Small intestine (tissue), 7 donors: Measurements from ENCODE around the gene ASPSCR1. TPM values are rescaled to one million over a fixed set of nuclear protein-coding genes. Genes with fewer than 3 reads are reported as not detected.

ENCODE experiments used
- DNase-seq, 2 donors: peaks; one replicate each; pipeline versions ENCODE4 v3.0.0 to v3.0.0-alpha.2; 2013
- FAIRE-seq: peaks from 2 replicates; lab custom pipeline; 2012; peaks lifted over from hg19 to GRCh38; lab: Jason Lieb, UNC
- H3K27ac ChIP-seq, 3 donors: one replicate each; pipeline ENCODE4 v1.5.1; 2013; ENCODE audit warnings: low read length in 2 of 3, mild to moderate bottlenecking in 2 of 3, control low read depth in 1 of 3, inconsistent platforms in 1 of 3, low read depth in 1 of 3, moderate library complexity in 1 of 3
- H3K27me3 ChIP-seq, 3 donors: one replicate each; pipeline ENCODE4 v1.6.1; 2013; ENCODE audit warnings: low read length in 3 of 3, inconsistent platforms in 1 of 3; ENCODE audit not compliant: control insufficient read depth in 3 of 3, insufficient read depth in 3 of 3
- H3K36me3 ChIP-seq, 3 donors: one replicate each; pipeline ENCODE4 v1.6.1; 2013; ENCODE audit warnings: low read length in 3 of 3, inconsistent platforms in 1 of 3, low read depth in 1 of 3, mild to moderate bottlenecking in 1 of 3, moderate library complexity in 1 of 3; ENCODE audit not compliant: control insufficient read depth in 3 of 3, insufficient read depth in 2 of 3
- H3K4me1 ChIP-seq, 3 donors: one replicate each; pipeline ENCODE4 v1.6.1; 2013; ENCODE audit warnings: low read length in 2 of 3, inconsistent platforms in 1 of 3, low read depth in 1 of 3, mild to moderate bottlenecking in 1 of 3, moderate library complexity in 1 of 3; ENCODE audit not compliant: control insufficient read depth in 3 of 3, insufficient read depth in 2 of 3
- H3K4me3 ChIP-seq, 3 donors: one replicate each; pipeline ENCODE4 v1.5.1; 2013; ENCODE audit warnings: low read length in 3 of 3, control low read depth in 1 of 3, inconsistent platforms in 1 of 3, low read depth in 1 of 3, mild to moderate bottlenecking in 1 of 3, moderate library complexity in 1 of 3
- H3K9me3 ChIP-seq, 2 donors: one replicate each; pipeline ENCODE4 v1.6.1; 2013; ENCODE audit warnings: low read depth in 1 of 2, low read length in 1 of 2; ENCODE audit not compliant: control insufficient read depth in 2 of 2, insufficient read depth in 1 of 2
- WGBS, 3 donors: extraction: QIAGEN DNeasy Blood & Tissue Kit; methylation state at CpG; one replicate each; pipeline ENCODE4 v1.1.7; 2013; 5-methylcytosine and 5-hydroxymethylcytosine counted together
- polyA plus RNA-seq, 4 donors: library from polyadenylated mRNA; stranded (reverse) in 3 of 4; unstranded in 1 of 4; fragments of 200-250 nt in 3 of 4; fragments of 120-200 nt in 1 of 4; gene quantifications; one replicate each; pipeline versions ENCODE4 v1.2.1 to v1.2.3, GENCODE V29; 2013
- donor health status: healthy with polysubstance abuse.
- donor health status: control.
- donor health status: control.
- donor health status: Bipolar disorder and iron deficiency.
- donor health status: healthy.

ASPSCR1 gene
- polyA plus RNA-seq, 4 donors: 23.5 to 96.7 (median 47.5) TPM

DNA sequence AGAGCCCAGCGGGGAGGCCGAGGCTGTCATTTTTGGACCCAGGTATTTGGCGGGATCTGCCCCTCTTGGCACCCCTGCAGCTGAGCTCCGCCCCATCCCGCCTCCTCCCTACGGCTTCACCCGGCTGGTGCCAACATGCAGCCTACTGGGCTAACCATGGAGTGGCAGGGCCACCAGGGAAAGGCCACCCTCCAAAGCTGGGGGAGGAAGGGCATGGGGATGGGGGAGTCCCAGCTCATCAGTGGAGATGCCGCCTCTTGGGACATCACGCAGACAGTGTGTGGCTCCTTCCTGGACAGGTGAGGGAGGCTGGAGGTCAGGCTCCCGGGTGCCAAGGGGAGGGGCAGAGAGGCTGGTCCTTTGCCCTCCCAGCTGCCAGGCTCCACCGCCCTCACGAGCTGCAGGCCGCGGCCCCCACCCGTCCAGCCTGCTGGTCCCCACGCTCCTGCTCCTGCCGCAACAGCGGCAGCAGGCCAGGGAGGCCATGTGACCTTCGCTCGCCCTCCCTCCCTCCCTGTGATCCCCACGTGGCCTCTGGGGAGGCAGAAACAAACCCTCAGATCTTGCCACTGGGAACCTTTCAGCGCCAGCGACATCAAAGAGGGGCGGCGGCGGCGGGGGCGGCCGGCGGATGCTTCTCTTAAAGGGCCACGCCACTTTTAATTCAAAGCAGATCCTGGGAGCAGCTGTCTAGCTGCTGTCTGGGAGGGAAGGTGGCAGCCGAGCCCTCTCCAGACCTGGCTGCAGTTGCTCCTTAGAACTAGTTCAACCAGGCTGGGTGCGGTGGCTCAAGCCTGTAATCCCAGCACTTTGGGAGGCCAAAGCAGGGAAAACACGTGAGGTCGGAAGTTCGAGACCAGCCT is 9.7 kb upstream of the ASPSCR1 start:
- peak overlapping the region in 2 of 3 donors; percentile 9 to 10 for H3K4me3 ChIP-seq
- no peaks in the 10 kb centered on the region for H3K36me3 ChIP-seq
- peaks cover 0 to 41% (median 6%) of the 10 kb centered on the region in 3 donors for H3K27me3 ChIP-seq
- DNase-seq: peak; percentile 80 to 92
- peaks cover 0 to 3% of the 10 kb centered on the region in 2 donors for H3K9me3 ChIP-seq
- H3K4me1 ChIP-seq: peaks cover 0 to 18% (median 0%) of the 10 kb centered on the region in 3 donors
- peak overlapping the region in 2 of 3 donors; percentile 13 to 52 for H3K27ac ChIP-seq
- WGBS, 3 donors: 5 to 11% (median 10%) methylated on average over 32 to 36 of the region's 36 CpGs
- no peak for FAIRE-seq

DNA sequence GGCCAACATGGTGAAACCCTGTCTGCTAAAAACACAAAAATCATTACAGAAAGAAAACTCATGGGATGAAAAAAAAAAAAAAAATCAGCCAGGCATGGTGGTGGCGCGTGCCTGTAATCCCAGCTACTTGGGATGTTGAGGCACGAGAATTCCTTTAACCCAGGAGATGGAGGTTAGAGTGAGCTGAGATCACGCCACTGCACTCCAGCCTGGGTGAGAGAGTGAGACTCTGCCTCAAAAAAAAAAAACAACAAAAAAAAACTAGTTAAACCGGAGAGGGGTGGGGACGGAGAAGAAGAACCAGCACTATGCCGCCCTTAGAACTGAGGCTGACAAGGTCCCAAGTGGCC is 9.1 kb upstream of the ASPSCR1 start:
- Histone ChIP-seq H3K4me1 (peaks cover 0 to 18% (median 0%) of the 10 kb centered on the region in 3 donors), H3K9me3 (peaks cover 0 to 7% of the 10 kb centered on the region in 2 donors), H3K27me3 (peaks cover 0 to 34% (median 2%) of the 10 kb centered on the region in 3 donors), H3K27ac (no peak overlapping the region), H3K4me3 (peak overlapping the region in 1 of 3 donors; percentile 10), H3K36me3 (no peaks in the 10 kb centered on the region)
- FAIRE-seq (no peak), DNase-seq (no peak)
- 39 to 60% (median 52%) methylated on average over 7 of the region's 7 CpGs for WGBS, 3 donors

- Histone ChIP-seq H3K36me3 (no peaks in the 10 kb centered on the region), H3K27ac (no peak overlapping the region), H3K9me3 (peaks cover 0 to 15% of the 10 kb centered on the region in 2 donors), H3K4me1 (peaks cover 0 to 18% (median 0%) of the 10 kb centered on the region in 3 donors), H3K4me3 (no peak overlapping the region), H3K27me3 (peaks cover 0 to 27% (median under 1%) of the 10 kb centered on the region in 3 donors)
- DNase-seq: no peak
- 57 to 77% (median 60%) methylated on average over 11 to 12 of the region's 12 CpGs for WGBS, 3 donors
- FAIRE-seq: no peak
Measured at GRCh38 chr17:81968850-81969812, 8.3 kb upstream of the ASPSCR1 start.

- H3K36me3 ChIP-seq: no peaks in the 10 kb centered on the region
- DNase-seq (no peak), FAIRE-seq (no peak)
- no peaks in the 10 kb centered on the region for H3K27me3 ChIP-seq
- H3K4me1 ChIP-seq: peaks cover 0 to 7% (median 0%) of the 10 kb centered on the region in 3 donors
- no peak overlapping the region for H3K4me3 ChIP-seq
- H3K27ac ChIP-seq: no peak overlapping the region
- peaks cover 0 to 15% of the 10 kb centered on the region in 2 donors for H3K9me3 ChIP-seq
Measured at GRCh38 chr17:81973432-81973831, 4.0 kb upstream of the ASPSCR1 start.

- Histone ChIP-seq H3K9me3 (peaks cover 0 to 15% of the 10 kb centered on the region in 2 donors), H3K27me3 (no peaks in the 10 kb centered on the region), H3K27ac (peak overlapping the region; percentile 63 to 98 (median 73)), H3K36me3 (peaks cover 0 to 22% (median 0%) of the 10 kb centered on the region in 3 donors), H3K4me1 (peaks cover 0 to 20% (median 3%) of the 10 kb centered on the region in 3 donors), H3K4me3 (peak overlapping the region; percentile 64 to 93 (median 90))
- no peak for FAIRE-seq
- peak; percentile 39 to 63 for DNase-seq
- 20 to 26% (median 25%) methylated on average over 30 of the region's 30 CpGs for WGBS, 3 donors
Measured at GRCh38 chr17:81976332-81977210, 858 bp upstream of the ASPSCR1 start.

GRCh38 chr17:81978524-81979298 is 1.3 kb downstream of the ASPSCR1 start:
- H3K27ac ChIP-seq: peak overlapping the region in 1 of 3 donors; percentile 2
- WGBS, 3 donors: 26 to 72% (median 43%) methylated on average over 27 of the region's 27 CpGs
- H3K27me3 ChIP-seq: no peaks in the 10 kb centered on the region
- peak; percentile 85 to 88 for DNase-seq
- peaks cover 0 to 4% of the 10 kb centered on the region in 2 donors for H3K9me3 ChIP-seq
- H3K4me1 ChIP-seq: peaks cover 0 to 20% (median 3%) of the 10 kb centered on the region in 3 donors
- FAIRE-seq: no peak
- H3K4me3 ChIP-seq: peak overlapping the region in 1 of 3 donors; percentile 93
- peaks cover 0 to 38% (median 0%) of the 10 kb centered on the region in 3 donors for H3K36me3 ChIP-seq

- 79 to 85% (median 83%) methylated on average over 4 of the region's 4 CpGs for WGBS, 3 donors
- H3K27ac ChIP-seq: no peak overlapping the region
- H3K36me3 ChIP-seq: peaks cover 0 to 52% (median 3%) of the 10 kb centered on the region in 3 donors
- no peak for FAIRE-seq
- DNase-seq: no peak
- H3K4me3 ChIP-seq: no peak overlapping the region
- peaks cover 0 to 20% (median 3%) of the 10 kb centered on the region in 3 donors for H3K4me1 ChIP-seq
- no peaks in the 10 kb centered on the region for H3K9me3 ChIP-seq
- H3K27me3 ChIP-seq: no peaks in the 10 kb centered on the region
Measured at GRCh38 chr17:81980122-81980521, 2.7 kb downstream of the ASPSCR1 start.
